Liver (tissue), 9 donors: ENCODE results near the gene RPL5. TPM values are rescaled to one million over a fixed set of nuclear protein-coding genes. Genes with fewer than 3 reads are reported as not detected.
"Not testable (repeated sequence)": the region's sequence is repeated elsewhere in the genome, so short reads cannot be mapped to it uniquely, and the experiment has no call there.

Experiments used
- DNase-seq: peaks from one replicate; pipeline ENCODE4 v3.0.0-alpha.2; 2017; ENCODE audit warnings: low spot score
- H3K27ac ChIP-seq, 2 donors: one replicate each; pipeline ENCODE4 v1.7.0; 2013; ENCODE audit warnings: inconsistent platforms in 2 of 2, low read length in 2 of 2, control low read depth in 1 of 2, low read depth in 1 of 2, mild to moderate bottlenecking in 1 of 2
- H3K27me3 ChIP-seq, 4 donors: one replicate each; pipeline versions ENCODE4 v1.6.1 to v1.7.0; 2013; ENCODE audit warnings: low read length in 3 of 4, inconsistent platforms in 1 of 4, mild to moderate bottlenecking in 1 of 4, moderate library complexity in 1 of 4; ENCODE audit not compliant: control insufficient read depth in 4 of 4, insufficient read depth in 4 of 4
- H3K36me3 ChIP-seq, 4 donors: one replicate each; pipeline versions ENCODE4 v1.6.1 to v1.7.0; 2013; ENCODE audit warnings: low read length in 3 of 4, mild to moderate bottlenecking in 3 of 4, low read depth in 1 of 4, moderate library complexity in 1 of 4; ENCODE audit not compliant: control insufficient read depth in 4 of 4, insufficient read depth in 3 of 4
- H3K4me1 ChIP-seq, 4 donors: one replicate each; pipeline versions ENCODE4 v1.6.1 to v1.7.0; 2013; ENCODE audit warnings: low read length in 3 of 4, mild to moderate bottlenecking in 3 of 4, moderate library complexity in 1 of 4; ENCODE audit not compliant: control insufficient read depth in 4 of 4, insufficient read depth in 4 of 4
- H3K4me3 ChIP-seq, 3 donors: one replicate each; pipeline versions ENCODE4 v1.6.1 to v1.7.0; 2013; ENCODE audit warnings: low read length in 3 of 3, control low read depth in 1 of 3, low read depth in 1 of 3, mild to moderate bottlenecking in 1 of 3
- H3K9ac ChIP-seq, 2 donors: one replicate each; pipeline ENCODE4 v1.7.0; 2013; ENCODE audit warnings: low read length in 2 of 2, mild to moderate bottlenecking in 2 of 2, moderate library complexity in 2 of 2, control low read depth in 1 of 2, low read depth in 1 of 2
- H3K9me3 ChIP-seq, 4 donors: one replicate each; pipeline versions ENCODE4 v1.6.1 to v1.7.0; 2013; ENCODE audit warnings: low read length in 3 of 4; ENCODE audit not compliant: control insufficient read depth in 4 of 4
- CTCF ChIP-seq: fragments of 150-350 bp; IDR thresholded peaks from 2 replicates; pipeline ENCODE4 v1.5.1; 2017; ENCODE audit warnings: improper control_type of control experiment, low read depth, low read length; ENCODE audit not compliant: missing input control
- EGR1 ChIP-seq, 2 donors: IDR thresholded peaks; 2 replicates each; pipeline ENCODE4 v1.6.1; 2016 to 2018; ENCODE audit warnings: antibody characterized with exemption in 2 of 2, low read depth in 2 of 2
- FOXA1 ChIP-seq: IDR thresholded peaks from 2 replicates; pipeline ENCODE4 v1.6.1; 2016; ENCODE audit warnings: antibody characterized with exemption
- FOXA2 ChIP-seq: IDR thresholded peaks from 2 replicates; pipeline ENCODE4 v1.6.1; 2016; ENCODE audit warnings: antibody characterized with exemption
- GABPA ChIP-seq, 2 donors: IDR thresholded peaks in 1 of 2; conservative IDR thresholded peaks in 1 of 2; 2 replicates each; pipeline ENCODE4 v1.6.1; 2016; ENCODE audit warnings: antibody characterized with exemption in 2 of 2, mild to moderate bottlenecking in 1 of 2, moderate library complexity in 1 of 2
- HNF4A ChIP-seq, 2 donors: conservative IDR thresholded peaks; 2 replicates each; pipeline ENCODE4 v1.6.1; 2016; ENCODE audit warnings: antibody characterized with exemption in 2 of 2, mild to moderate bottlenecking in 2 of 2
- HNF4G ChIP-seq: IDR thresholded peaks from 2 replicates; pipeline ENCODE4 v1.6.1; 2016; ENCODE audit warnings: antibody characterized with exemption
- JUND ChIP-seq, 2 donors: IDR thresholded peaks; 2 replicates each; pipeline ENCODE4 v1.6.1; 2016; ENCODE audit warnings: antibody characterized with exemption in 2 of 2
- MAX ChIP-seq: IDR thresholded peaks from 2 replicates; pipeline ENCODE4 v1.6.1; 2016; ENCODE audit warnings: antibody characterized with exemption
- NR2F2 ChIP-seq: IDR thresholded peaks from 2 replicates; pipeline ENCODE4 v1.6.1; 2016; ENCODE audit warnings: antibody characterized with exemption
- RAD21 ChIP-seq, 2 donors: IDR thresholded peaks; 2 replicates each; pipeline ENCODE4 v1.6.1; 2016; ENCODE audit warnings: antibody characterized with exemption in 2 of 2, mild to moderate bottlenecking in 2 of 2
- REST ChIP-seq: IDR thresholded peaks from 2 replicates; pipeline ENCODE4 v1.6.1; 2016; ENCODE audit warnings: antibody characterized with exemption, mild to moderate bottlenecking
- RXRA ChIP-seq, 2 donors: IDR thresholded peaks; 2 replicates each; pipeline ENCODE4 v1.6.1; 2017 to 2018; ENCODE audit warnings: antibody characterized with exemption in 2 of 2, mild to moderate bottlenecking in 1 of 2
- SP1 ChIP-seq: IDR thresholded peaks from 2 replicates; pipeline ENCODE4 v1.6.1; 2018; ENCODE audit warnings: antibody characterized with exemption, mild to moderate bottlenecking
- TAF1 ChIP-seq: conservative IDR thresholded peaks from 2 replicates; pipeline ENCODE4 v1.6.1; 2016; ENCODE audit warnings: antibody characterized with exemption, mild to moderate bottlenecking
- YY1 ChIP-seq: IDR thresholded peaks from 2 replicates; pipeline ENCODE4 v1.6.1; 2016; ENCODE audit warnings: antibody characterized with exemption, mild to moderate bottlenecking
- ZBTB33 ChIP-seq: IDR thresholded peaks from 2 replicates; pipeline ENCODE4 v1.6.1; 2016; ENCODE audit warnings: antibody characterized with exemption
- WGBS: extraction: QIAGEN DNeasy Blood & Tissue Kit; methylation state at CpG from one replicate; pipeline ENCODE4 v1.1.7; 2013; 5-methylcytosine and 5-hydroxymethylcytosine counted together
- polyA plus RNA-seq, 2 donors: library from polyadenylated mRNA; stranded (reverse) in 1 of 2; unstranded in 1 of 2; fragments of 200-250 nt in 1 of 2; fragments of >200 nt in 1 of 2; fragmentation: Nextera tagmentation in 1 of 2; extraction: Ambion mirVana in 1 of 2; gene quantifications; one replicate each; pipeline versions ENCODE4 v1.2.1 to v1.2.3, GENCODE V29; 2013 to 2015
- total RNA-seq, 2 donors: library from RNA; depleted of rRNA; stranded (reverse); fragments of >200 nt; gene quantifications; one replicate each; pipeline ENCODE4 v1.2.3, GENCODE V29; 2014
- TF ChIP-seq, protein P1 (sequence below): IDR thresholded peaks from 2 replicates; pipeline ENCODE4 v1.6.1; 2016; ENCODE audit warnings: antibody characterized with exemption
- donor health status: healthy.
- donor health status: healthy.
- donor health status: healthy.
- donor health status: healthy.
- donor health status: healthy.

The RPL5 gene
- total RNA-seq (100 to 1,000 TPM; 336 to 765 TPM), polyA plus RNA-seq (100 to 1,000 TPM; 359 to 442 TPM)

GRCh38 chr1:92831762-92832536 lies at the start of gene RPL5:
TSS of gene RPL5 (plus strand) at chr1:92832040. CDS start at chr1:92832115, 75 bp downstream.
- under 1% methylated on average over 57 of the region's 57 CpGs for WGBS

DNA sequence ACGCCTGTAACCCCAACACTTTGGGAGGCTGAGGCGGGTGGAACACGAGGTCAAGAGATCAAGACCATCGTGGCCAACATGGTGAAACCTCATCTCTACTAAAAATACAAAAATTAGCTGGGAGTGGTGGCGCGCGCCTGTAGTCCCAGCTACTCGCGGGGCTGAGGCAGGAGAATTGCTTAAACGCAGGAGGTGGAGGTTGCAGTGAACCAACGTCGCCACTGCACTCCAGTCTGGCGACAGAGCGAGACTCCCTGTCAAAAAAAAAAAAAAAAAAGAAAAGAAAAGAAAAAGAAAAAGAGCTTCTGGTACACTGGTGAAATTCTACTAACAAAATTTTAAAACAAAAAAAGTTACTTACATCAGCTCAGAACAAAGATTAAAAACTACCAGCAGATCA lies 48.3 kb upstream of the RPL5 start:
- not testable (repeated sequence) for H3K36me3 ChIP-seq, H3K9me3 ChIP-seq, DNase-seq, H3K27me3 ChIP-seq
- 64% methylated on average over 14 of the region's 14 CpGs for WGBS
- peak overlapping the region in 1 of 2 donors; percentile 84 for H3K9ac ChIP-seq
- peak overlapping the region in 2 of 3 donors; percentile 72 to 89 for H3K4me3 ChIP-seq
- H3K4me1 ChIP-seq: peaks cover 0 to 11% (median 4%) of the 10 kb centered on the region in 4 donors
- H3K27ac ChIP-seq: peak overlapping the region; percentile 99

More at GRCh38 chr1:92831762-92832536, at the start of gene RPL5:
- H3K36me3 ChIP-seq: peaks cover 3 to 27% (median 21%) of the 10 kb centered on the region in 4 donors
- peak within 1 kb of the TSS; percentile 91 to 93 for H3K27ac ChIP-seq
- DNase-seq: peak; percentile 97
- H3K9me3 ChIP-seq: no peaks in the 10 kb centered on the region
- H3K4me3 ChIP-seq: peak within 1 kb of the TSS; percentile 72 to 95 (median 93)
- H3K9ac ChIP-seq: peak within 1 kb of the TSS; percentile 83 to 99
- no peaks in the 10 kb centered on the region for H3K27me3 ChIP-seq
- TF ChIP-seq YY1 (peak; percentile 99), HNF4A (conservative IDR thresholded peaks at IDR 0.05) (peak; percentile 17 to 54), CTCF (peak; percentile 97), REST (peak; percentile 96), RXRA (IDR thresholded peaks at IDR 0.05) (peak; percentile 73 to 94), EGR1 (IDR thresholded peaks at IDR 0.05; ENCODE audit: low read depth in 2 of 2) (peak; percentile 18), MAX (peak; percentile 94), FOXA1 (no peak), FOXA2 (no peak), GABPA (IDR thresholded peaks at IDR 0.05 in 1 of 2, conservative IDR thresholded peaks at IDR 0.05 in 1 of 2) (peak in 1 of 2 donors; percentile 29), NR2F2 (peak; percentile 77), TAF1 (peak; percentile 95), SP1 (peak; percentile 48), JUND (IDR thresholded peaks at IDR 0.05) (peak in 1 of 2 donors; percentile 28), HNF4G (no peak), RAD21 (IDR thresholded peaks at IDR 0.05) (peak; percentile 71 to 80), ZBTB33 (peak; percentile 92)
- TF ChIP-seq, protein P1, sequence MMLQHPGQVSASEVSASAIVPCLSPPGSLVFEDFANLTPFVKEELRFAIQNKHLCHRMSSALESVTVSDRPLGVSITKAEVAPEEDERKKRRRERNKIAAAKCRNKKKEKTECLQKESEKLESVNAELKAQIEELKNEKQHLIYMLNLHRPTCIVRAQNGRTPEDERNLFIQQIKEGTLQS: no peak
- peaks cover 5 to 14% (median 7%) of the 10 kb centered on the region in 4 donors for H3K4me1 ChIP-seq
